HCT116 (cell line): ENCODE results near the gene OR56A5. TPM values are rescaled to one million over a fixed set of nuclear protein-coding genes. Genes with fewer than 3 reads are reported as not detected.

Experiments used
- ATAC-seq: fragments of 200-7000 bp; cut with Tn5 transposase; 2 replicates; pipeline ENCODE4 v1.9.1; 2020; ENCODE audit warnings: mild to moderate bottlenecking, moderate library complexity
- BruUV-seq: library from RNA; stranded (reverse); fragments of 400-500 nt; replicated peaks from 2 replicates; lab custom pipeline; 2021; lab: Mats Ljungman, UMichigan
- CTCF ChIA-PET: fragments of 300-600 bp; sonication (Branson Sonifier 250); formaldehyde crosslinking; loops from one replicate; lab custom pipeline; 2021; ENCODE audit warnings: antibody characterized with exemption; lab: Charles Lee
- POLR2A ChIA-PET: fragments of 300-600, 350-600 bp; sonication (Branson Sonifier 250); formaldehyde crosslinking; loops from one replicate; lab custom pipeline; 2021; ENCODE audit warnings: antibody characterized with exemption; lab: Charles Lee
- RAD21 ChIA-PET, 2 experiments: fragments of 300-600 bp; sonication (Branson Sonifier 250); formaldehyde crosslinking; loops; one replicate each; lab custom pipeline; 2023; ENCODE audit warnings: low total read pairs in 2 of 2; ENCODE audit not compliant: uncharacterized antibody in 2 of 2, unreplicated experiment in 2 of 2, low non-redundant PET in 1 of 2; lab: Charles Lee
- DNase-seq: peaks from one replicate; pipeline ENCODE4 v3.0.0-alpha.2; 2010; ENCODE audit warnings: low read depth, low spot score
- H2AFZ ChIP-seq: fragments of 200-600 bp; shearing (Covaris generic), sonication (generic); 2 replicates; pipeline ENCODE4 v1.6.1; 2017; ENCODE audit warnings: low read depth, mixed run types, mixed read lengths, antibody characterized with exemption, low read length; ENCODE audit not compliant: poor library complexity, severe bottlenecking
- H3K27ac ChIP-seq: 2 replicates; pipeline ENCODE4 v1.5.1; 2012; ENCODE audit warnings: low read depth, low read length
- H3K27me3 ChIP-seq: fragments of 200-600 bp; sonication (generic); 2 replicates; pipeline ENCODE4 v1.6.1; 2016; ENCODE audit warnings: mixed run types, low read length, mixed read lengths; ENCODE audit not compliant: insufficient read depth
- H3K36me3 ChIP-seq, 2 experiments: fragments of 200-500 bp in 1 of 2; fragments of 200-600 bp in 1 of 2; sonication (Bioruptor generic) in 1 of 2; sonication (generic) in 1 of 2; 2 replicates each; pipeline versions ENCODE4 v1.5.1 to v1.6.1; 2014 to 2016; ENCODE audit warnings: low read length in 2 of 2, inconsistent platforms in 1 of 2, mixed read lengths in 1 of 2, mixed run types in 1 of 2; ENCODE audit not compliant: insufficient read depth in 2 of 2, control insufficient read depth in 1 of 2
- H3K4me1 ChIP-seq, 2 experiments: fragments of 200-600 bp in 1 of 2; sonication (generic) in 1 of 2; 2 replicates each; pipeline versions ENCODE4 v1.5.1 to v1.6.1; 2012 to 2017; ENCODE audit warnings: low read length in 2 of 2, inconsistent platforms in 1 of 2, mild to moderate bottlenecking in 1 of 2, mixed read lengths in 1 of 2, mixed run types in 1 of 2, moderate library complexity in 1 of 2; ENCODE audit not compliant: insufficient read depth in 2 of 2, control insufficient read depth in 1 of 2
- H3K4me2 ChIP-seq: fragments of 200-600 bp; sonication (generic); 2 replicates; pipeline ENCODE4 v1.6.1; 2017; ENCODE audit warnings: mixed run types, low read length, mixed read lengths
- H3K4me3 ChIP-seq, 2 experiments: fragments of 200-600 bp in 1 of 2; sonication (generic) in 1 of 2; replicated peaks in 1 of 2; 2 replicates each; pipeline ENCODE4 v1.5.1; 2011 to 2016; ENCODE audit warnings: low read length in 2 of 2, control low read depth in 1 of 2, low read depth in 1 of 2, mild to moderate bottlenecking in 1 of 2, mixed read lengths in 1 of 2, mixed run types in 1 of 2
- H3K79me2 ChIP-seq: fragments of 200-600 bp; sonication (generic); 2 replicates; pipeline ENCODE4 v1.6.1; 2017; ENCODE audit warnings: mild to moderate bottlenecking, mixed run types, low read length, moderate library complexity, mixed read lengths; ENCODE audit not compliant: insufficient read depth
- H3K9ac ChIP-seq: fragments of 200-600 bp; sonication (generic); 2 replicates; pipeline ENCODE4 v1.6.1; 2016; ENCODE audit warnings: low read length, mixed read lengths
- H3K9me2 ChIP-seq: fragments of 200-600 bp; sonication (generic), shearing (Covaris generic); 2 replicates; pipeline ENCODE4 v1.6.1; 2017; ENCODE audit warnings: mixed run types, mild to moderate bottlenecking, moderate library complexity; ENCODE audit not compliant: insufficient read depth
- H3K9me3 ChIP-seq, 2 experiments: fragments of 200-500 bp in 1 of 2; fragments of 200-600 bp in 1 of 2; sonication (Bioruptor generic) in 1 of 2; sonication (generic) in 1 of 2; 2 replicates each; pipeline ENCODE4 v1.6.1; 2014 to 2017; ENCODE audit warnings: low read length in 2 of 2, mixed read lengths in 2 of 2, inconsistent platforms in 1 of 2, low read depth in 1 of 2, mild to moderate bottlenecking in 1 of 2, mixed run types in 1 of 2, moderate library complexity in 1 of 2; ENCODE audit not compliant: control insufficient read depth in 1 of 2, insufficient read depth in 1 of 2
- H4K20me1 ChIP-seq: fragments of 200-600 bp; sonication (generic), shearing (Covaris generic); 2 replicates; pipeline ENCODE4 v1.6.1; 2017; ENCODE audit warnings: mixed run types, mild to moderate bottlenecking, moderate library complexity; ENCODE audit not compliant: insufficient read depth
- EZH2phosphoT487 ChIP-seq: fragments of 200-600 bp; IDR thresholded peaks from 2 replicates; pipeline ENCODE4 v1.6.1; 2018; ENCODE audit warnings: antibody characterized with exemption, borderline replicate concordance
- MAX ChIP-seq: IDR thresholded peaks from 2 replicates; pipeline ENCODE4 v1.6.1; 2012
- YY1 ChIP-seq: IDR thresholded peaks from 2 replicates; pipeline ENCODE4 v1.6.1; 2011; ENCODE audit warnings: low read length, low read depth, moderate library complexity, mild to moderate bottlenecking; ENCODE audit not compliant: insufficient replicate concordance; ENCODE audit errors: extremely low read depth
- ZNF274 ChIP-seq: fragments of 200-500 bp; sonication (Bioruptor generic); IDR thresholded peaks from 2 replicates; pipeline ENCODE4 v1.6.1; 2014; ENCODE audit warnings: mild to moderate bottlenecking, low read depth, low read length, inconsistent platforms
- intact Hi-C: fragments of 100-400 bp; cut with micrococcal nuclease; formaldehyde crosslinking; loops from 2 replicates; pipeline ENCODE4 v1.10.0; 2022
- total RNA-seq: library from RNA; stranded (reverse); gene quantifications from one replicate; pipeline ENCODE4 v1.2.1, GENCODE V29; 2021; ENCODE audit not compliant: unreplicated experiment

Gene OR56A5
- total RNA-seq, 1 experiment from 2014 or later: not detected

- no peak overlapping the region for H3K27ac ChIP-seq
- H2AFZ ChIP-seq: no peak overlapping the region
- ChIA-PET RAD21 (no interaction called here), CTCF (no interaction called here), POLR2A (no interaction called here)
- H4K20me1 ChIP-seq: no peaks in the 10 kb centered on the region
- no peaks in the 10 kb centered on the region for H3K79me2 ChIP-seq
- ATAC-seq (no peak), DNase-seq (no peak)
- no peaks in the 10 kb centered on the region for H3K4me1 ChIP-seq
- H3K9me2 ChIP-seq: no peaks in the 10 kb centered on the region
- intact Hi-C loops: no loop called here
- H3K4me2 ChIP-seq: no peak overlapping the region
- H3K9ac ChIP-seq: no peak overlapping the region
- 0 out of 2 replicates have a peak, but pooled peaks cover 4% of the 10 kb centered on the region for H3K27me3 ChIP-seq
- no peaks in the 10 kb centered on the region for H3K9me3 ChIP-seq
- BruUV-seq: no TSS peak
- no peaks in the 10 kb centered on the region for H3K36me3 ChIP-seq
- H3K4me3 ChIP-seq: no peak overlapping the region
- no peak for TF ChIP-seq EZH2phosphoT487
Observed at GRCh38 chr11:5930614-5931013, 37.7 kb downstream of the OR56A5 start.

- BruUV-seq: no TSS peak
- CTCF ChIA-PET: no interaction called here
- no peak overlapping the region for H3K27ac ChIP-seq
- no peaks in the 10 kb centered on the region for H3K36me3 ChIP-seq
- no peaks in the 10 kb centered on the region for H3K9me3 ChIP-seq
- no peak for DNase-seq
- no peaks in the 10 kb centered on the region for H3K9me2 ChIP-seq
- no peak overlapping the region for H3K9ac ChIP-seq
- H3K4me2 ChIP-seq: no peak overlapping the region
- RAD21 ChIA-PET: no interaction called here
- ATAC-seq: peak; percentile 52; the same call in 1 of the 2 replicates
- peaks cover 5% of the 10 kb centered on the region; the same call in 1 of the 2 replicates for H3K27me3 ChIP-seq
- intact Hi-C loops: no loop called here
- no peak overlapping the region for H2AFZ ChIP-seq
- POLR2A ChIA-PET: no interaction called here
- H3K4me1 ChIP-seq: no peaks in the 10 kb centered on the region
- no peak overlapping the region for H3K4me3 ChIP-seq
- H4K20me1 ChIP-seq: no peaks in the 10 kb centered on the region
- no peaks in the 10 kb centered on the region for H3K79me2 ChIP-seq
- TF ChIP-seq MAX (no peak), ZNF274 (no peak), YY1 (no peak)
Observed at GRCh38 chr11:5929571-5930368, 38.5 kb downstream of the OR56A5 start.
